A549 (cell line): Measurements from ENCODE around the gene SLC22A9. TPM values are rescaled to one million over a fixed set of nuclear protein-coding genes. Genes with fewer than 3 reads are reported as not detected.

Source experiments
- ATAC-seq, 2 experiments: fragments of 200-7000 bp in 1 of 2; fragments of >200 bp in 1 of 2; cut with Nextera tagmentation in 1 of 2; cut with Tn5 transposase in 1 of 2; 3 replicates each; pipeline versions ENCODE4 v1.8.0 to v1.9.1; 2018 to 2020; ENCODE audit warnings: mild to moderate bottlenecking in 1 of 2, moderate library complexity in 1 of 2
- CTCF ChIA-PET: fragments of 300-600 bp; sonication (Branson Sonifier 250); formaldehyde crosslinking; extraction: SDS; loops from one replicate; lab custom pipeline; 2021; ENCODE audit warnings: antibody characterized with exemption, inconsistent platforms; lab: Yijun Ruan, JAX
- POLR2A ChIA-PET: fragments of 350-600 bp; formaldehyde crosslinking; extraction: SDS; loops from one replicate; lab custom pipeline; 2021; ENCODE audit warnings: antibody characterized with exemption, inconsistent platforms; lab: Yijun Ruan, JAX
- DNase-seq, 2 experiments: peaks; one replicate each; pipeline versions ENCODE4 v3.0.0 to v3.0.0-alpha.2; 2011 to 2016; ENCODE audit warnings: low read depth in 1 of 2, low spot score in 1 of 2
- FAIRE-seq: peaks from 2 replicates; lab custom pipeline; 2011; peaks lifted over from hg19 to GRCh38; lab: Jason Lieb, UNC
- H3K27ac ChIP-seq, 2 experiments: fragments of >200 bp; sonication (Bioruptor Twin); formaldehyde crosslinking; 3 replicates each; pipeline ENCODE4 v1.5.1; 2016 to 2017
- H3K4me1 ChIP-seq: fragments of >200 bp; sonication (Bioruptor Twin); formaldehyde crosslinking; 3 replicates; pipeline ENCODE4 v1.6.1; 2016
- H3K4me2 ChIP-seq: fragments of >200 bp; sonication (Bioruptor Twin); formaldehyde crosslinking; 3 replicates; pipeline ENCODE4 v1.6.1; 2016
- H3K4me3 ChIP-seq: fragments of >200 bp; sonication (Bioruptor Twin); formaldehyde crosslinking; 3 replicates; pipeline ENCODE4 v1.5.1; 2016
- H3K9me3 ChIP-seq: fragments of >200 bp; sonication (Bioruptor Twin); formaldehyde crosslinking; 3 replicates; pipeline ENCODE4 v1.6.1; 2016
- ATOH8 ChIP-seq: fragments of 250-450 bp; sonication (Bioruptor Pico); IDR thresholded peaks from 2 replicates; pipeline ENCODE4 v1.5.0; 2020; ENCODE audit warnings: low read depth, mild to moderate bottlenecking, moderate library complexity
- CEBPB ChIP-seq, 2 experiments: fragments of >200 bp in 1 of 2; sonication (Bioruptor Twin) in 1 of 2; formaldehyde crosslinking in 1 of 2; IDR thresholded peaks; 2 replicates each; pipeline ENCODE4 v1.6.1; 2012 to 2016
- CTCF ChIP-seq: fragments of >200 bp; sonication (Bioruptor Twin); formaldehyde crosslinking; IDR thresholded peaks from 3 replicates; pipeline ENCODE4 v1.5.1; 2016
- EP300 ChIP-seq, 2 experiments: fragments of >200 bp; sonication (Bioruptor Twin); formaldehyde crosslinking; IDR thresholded peaks; 2 replicates in 1 of 2; 3 replicates in 1 of 2; pipeline ENCODE4 v1.6.1; 2016 to 2017
- FOSB ChIP-seq: fragments of 250-450 bp; sonication (Bioruptor Pico); IDR thresholded peaks from 2 replicates; pipeline ENCODE4 v1.5.0; 2020; ENCODE audit warnings: mild to moderate bottlenecking, moderate library complexity
- HDAC2 ChIP-seq: fragments of 200-600 bp; sonication (generic); IDR thresholded peaks from 2 replicates; pipeline ENCODE4 v1.6.1; 2016
- HES2 ChIP-seq: fragments of >200 bp; sonication (Bioruptor Twin); formaldehyde crosslinking; IDR thresholded peaks from 2 replicates; pipeline ENCODE4 v1.6.1; 2016
- HEYL ChIP-seq: fragments of 250-450 bp; sonication (Bioruptor Pico); IDR thresholded peaks from 2 replicates; pipeline ENCODE4 v1.8.0; 2021; ENCODE audit warnings: mild to moderate bottlenecking, moderate library complexity
- HOXB5 ChIP-seq: fragments of 250-450 bp; sonication (Bioruptor Pico); IDR thresholded peaks from 2 replicates; pipeline ENCODE4 v1.5.0; 2020; ENCODE audit warnings: mild to moderate bottlenecking, moderate library complexity
- JUN ChIP-seq, 2 experiments: fragments of >200 bp; sonication (Bioruptor Twin); formaldehyde crosslinking; IDR thresholded peaks; 2 replicates in 1 of 2; 3 replicates in 1 of 2; pipeline ENCODE4 v1.6.1; 2016 to 2017
- JUNB ChIP-seq: fragments of >200 bp; sonication (Bioruptor Twin); formaldehyde crosslinking; IDR thresholded peaks from 2 replicates; pipeline ENCODE4 v1.6.1; 2016
- NPAS2 ChIP-seq: fragments of 250-450 bp; sonication (Bioruptor Pico); IDR thresholded peaks from 2 replicates; pipeline ENCODE4 v1.8.0; 2022; ENCODE audit warnings: mild to moderate bottlenecking, moderate library complexity, borderline replicate concordance
- PHF8 ChIP-seq: fragments of 200-600 bp; sonication (generic); IDR thresholded peaks from 2 replicates; pipeline ENCODE4 v1.6.1; 2016; ENCODE audit warnings: low read depth, mild to moderate bottlenecking, antibody characterized with exemption, moderate library complexity, borderline replicate concordance
- POLR2AphosphoS2 ChIP-seq: conservative IDR thresholded peaks from 2 replicates; pipeline ENCODE4 v1.6.1; 2012; ENCODE audit warnings: low read length, improper control_type of control experiment, inconsistent platforms
- RAD21 ChIP-seq, 2 experiments: fragments of >200 bp in 1 of 2; sonication (Bioruptor Twin) in 1 of 2; formaldehyde crosslinking in 1 of 2; IDR thresholded peaks in 1 of 2; conservative IDR thresholded peaks in 1 of 2; 2 replicates in 1 of 2; 3 replicates in 1 of 2; pipeline ENCODE4 v1.6.1; 2012 to 2018; ENCODE audit warnings: inconsistent platforms in 1 of 2
- RARB ChIP-seq: fragments of 250-450 bp; sonication (Bioruptor Pico); IDR thresholded peaks from 2 replicates; pipeline ENCODE4 v1.8.0; 2021; ENCODE audit warnings: mild to moderate bottlenecking, moderate library complexity
- RNF2 ChIP-seq: fragments of 200-600 bp; sonication (generic); IDR thresholded peaks from 2 replicates; pipeline ENCODE4 v1.6.1; 2016; ENCODE audit warnings: low read depth, mild to moderate bottlenecking, antibody characterized with exemption, moderate library complexity, borderline replicate concordance
- SREBF2 ChIP-seq: fragments of 450-650 bp; IDR thresholded peaks from 2 replicates; pipeline ENCODE4 v1.6.1; 2014; ENCODE audit warnings: mild to moderate bottlenecking, moderate library complexity
- TP53 ChIP-seq: fragments of 250-450 bp; sonication (Bioruptor Pico); IDR thresholded peaks from 2 replicates; pipeline ENCODE4 v1.5.0; 2021; ENCODE audit warnings: mild to moderate bottlenecking, moderate library complexity
- ZFP36 ChIP-seq: fragments of 450-650 bp; IDR thresholded peaks from 2 replicates; pipeline ENCODE4 v1.6.1; 2014; ENCODE audit warnings: borderline replicate concordance; ENCODE audit not compliant: partially characterized antibody
- ZSCAN20 ChIP-seq: fragments of 250-450 bp; sonication (Bioruptor Pico); IDR thresholded peaks from 2 replicates; pipeline ENCODE4 v1.8.0; 2022; ENCODE audit warnings: mild to moderate bottlenecking, moderate library complexity
- WGBS: methylation state at CpG from one replicate; pipeline ENCODE4 v1.1.6; 2017; ENCODE audit errors: missing lambda C conversion rate; 5-methylcytosine and 5-hydroxymethylcytosine counted together
- polyA plus RNA-seq, 4 experiments: library from polyadenylated mRNA; depleted of rRNA in 3 of 4; stranded (reverse); fragments of >200 nt; fragmentation: RNase III in 1 of 4; extraction: RNeasy Plus Mini Kit Qiagen cat#74134 plus additional on column Dnase treatment in 1 of 4; gene quantifications; 2 replicates in 3 of 4; 3 replicates in 1 of 4; pipeline ENCODE4 v1.2.3, GENCODE V29; 2011 to 2017

SLC22A9 gene
- polyA plus RNA-seq, 2 of the 4 experiments (the other 2 are of a cell fraction) = not detected

GRCh38 chr11:63371396-63371795 is 1.8 kb downstream of the SLC22A9 start (continued):
- TF ChIP-seq SREBF2 = no peak

GRCh38 chr11:63375434-63375833 is 5.8 kb downstream of the SLC22A9 start:
- Histone ChIP-seq H3K4me1 (no peaks in the 10 kb centered on the region), H3K4me2 (no peak overlapping the region), H3K4me3 (no peak overlapping the region), H3K27ac (no peak overlapping the region), H3K9me3 (no peaks in the 10 kb centered on the region)
- POLR2A ChIA-PET = no interaction called here
- TF ChIP-seq CTCF (no peak), JUN (IDR thresholded peaks at IDR 0.05) (no peak)
- ATAC-seq (no peak), FAIRE-seq (no peak), DNase-seq (no peak)
- CTCF ChIA-PET = no interaction called here
- WGBS = 11% methylated on average over 2 of the region's 2 CpGs

- no peaks in the 10 kb centered on the region for H3K9me3 ChIP-seq
- no peak overlapping the region for H3K27ac ChIP-seq
- CTCF ChIA-PET = no interaction called here
- ATAC-seq (no peak), DNase-seq (no peak), FAIRE-seq (peak; percentile 23)
- 2% methylated on average over 2 of the region's 2 CpGs for WGBS
- H3K4me3 ChIP-seq = no peak overlapping the region
- H3K4me2 ChIP-seq = no peak overlapping the region
- H3K4me1 ChIP-seq = no peaks in the 10 kb centered on the region
- TF ChIP-seq HDAC2 (no peak), CEBPB (IDR thresholded peaks at IDR 0.05) (no peak), EP300 (IDR thresholded peaks at IDR 0.05) (no peak), FOSB (CRISPR knock-in tag) (no peak), RARB (no peak), ATOH8 (no peak), ZSCAN20 (CRISPR knock-in tag) (no peak)
- TF ChIP-seq, all 56 proteins: peak for 0
- POLR2A ChIA-PET = no interaction called here
Observed at GRCh38 chr11:63380130-63380529, 10.5 kb downstream of the SLC22A9 start.

GRCh38 chr11:63395697-63396096 is 26.1 kb downstream of the SLC22A9 start:
- ATAC-seq = no peak
- CTCF ChIA-PET = interaction anchor here (1.7 kb wide), 1 partner anchor 14 kb away, joined by 4 read pairs; no protein-coding TSS in a partner anchor
- WGBS = 0% methylated on average over 1 of the region's 1 CpG

More at GRCh38 chr11:63395697-63396096, 26.1 kb downstream of the SLC22A9 start:
- POLR2A ChIA-PET = no interaction called here
- Histone ChIP-seq H3K4me1 (no peaks in the 10 kb centered on the region), H3K27ac (no peak overlapping the region), H3K9me3 (no peaks in the 10 kb centered on the region), H3K4me3 (no peak overlapping the region)
- FAIRE-seq (no peak), DNase-seq (no peak)
- TF ChIP-seq HEYL (CRISPR knock-in tag) = no peak
- TF ChIP-seq NPAS2 (CRISPR knock-in tag) = no peak
- TF ChIP-seq POLR2AphosphoS2 = no peak
- TF ChIP-seq PHF8 = no peak
- no peak for TF ChIP-seq ZFP36
- TF ChIP-seq TP53 (CRISPR knock-in tag) = no peak
- no peak for TF ChIP-seq SREBF2
- no peak for TF ChIP-seq RARB
- no peak for TF ChIP-seq JUNB
- no peak for TF ChIP-seq HES2
- TF ChIP-seq RNF2 = no peak
- TF ChIP-seq HOXB5 (CRISPR knock-in tag) = no peak
- TF ChIP-seq RAD21 (conservative IDR thresholded peaks at IDR 0.05 in 1 of 2, IDR thresholded peaks at IDR 0.05 in 1 of 2) = no peak
- TF ChIP-seq, all 56 proteins: peak for 0
- no peak overlapping the region for H3K4me2 ChIP-seq
